Measurements from ENCODE around the gene SLAMF9.

SLAMF9 gene

GRCh38 chr1:159974350-159974965 lies 20.4 kb upstream of the SLAMF9 start:
- no peak for DNase-seq (ENCODE audit: low spot score)

GRCh38 chr1:159973350-159973940 lies 19.4 kb upstream of the SLAMF9 start:
- DNase-seq (ENCODE audit: low spot score), result no peak

GRCh38 chr1:159972443-159973205 lies 18.6 kb upstream of the SLAMF9 start:
- DNase-seq (ENCODE audit: low spot score), result no peak

- peak; percentile 20 for DNase-seq (ENCODE audit: low spot score)
These were observed 16.9 kb upstream of the SLAMF9 start for GRCh38 chr1:159970932-159971342.

GRCh38 chr1:159968901-159969300 lies 14.9 kb upstream of the SLAMF9 start:
- DNase-seq (ENCODE audit: low spot score), result no peak

- no peak for DNase-seq (ENCODE audit: low spot score)
These were observed 11.2 kb upstream of the SLAMF9 start for GRCh38 chr1:159965263-159965662.

GRCh38 chr1:159964144-159964543 lies 10.1 kb upstream of the SLAMF9 start:
- no peak for DNase-seq (ENCODE audit: low spot score)

GRCh38 chr1:159962176-159962575 lies 8.1 kb upstream of the SLAMF9 start:
- DNase-seq (ENCODE audit: low spot score), result no peak

- no peak for DNase-seq (ENCODE audit: low spot score)
These were observed 7.6 kb upstream of the SLAMF9 start for GRCh38 chr1:159961636-159962035.

- DNase-seq (ENCODE audit: low spot score), result no peak
These were observed 6.8 kb upstream of the SLAMF9 start for GRCh38 chr1:159960721-159961381.

- no peak for DNase-seq (ENCODE audit: low spot score)
These were observed 5.4 kb upstream of the SLAMF9 start for GRCh38 chr1:159959451-159959850.

GRCh38 chr1:159958719-159959380 lies 4.8 kb upstream of the SLAMF9 start:
- no peak for DNase-seq (ENCODE audit: low spot score)

GRCh38 chr1:159957824-159958268 lies 3.8 kb upstream of the SLAMF9 start:
- no peak for DNase-seq (ENCODE audit: low spot score)

GRCh38 chr1:159955456-159955855 lies 1.4 kb upstream of the SLAMF9 start:
- DNase-seq (ENCODE audit: low spot score), result no peak

- no peak for DNase-seq (ENCODE audit: low spot score)
These were observed 1.1 kb downstream of the SLAMF9 start for GRCh38 chr1:159952932-159953331.

GRCh38 chr1:159951551-159951950 lies 2.5 kb downstream of the SLAMF9 start:
- no peak for DNase-seq (ENCODE audit: low spot score)

- no peak for DNase-seq (ENCODE audit: low spot score)
These were observed 3.0 kb downstream of the SLAMF9 start for GRCh38 chr1:159951016-159951415.

- no peak for DNase-seq (ENCODE audit: low spot score)
These were observed 4.1 kb downstream of the SLAMF9 start for GRCh38 chr1:159949981-159950381.

GRCh38 chr1:159949123-159949522 lies 4.9 kb downstream of the SLAMF9 start:
- no peak for DNase-seq (ENCODE audit: low spot score)

- no peak for DNase-seq (ENCODE audit: low spot score)
These were observed 6.1 kb downstream of the SLAMF9 start for GRCh38 chr1:159947942-159948341.

GRCh38 chr1:159946242-159947187 lies 7.5 kb downstream of the SLAMF9 start:
- no peak for DNase-seq (ENCODE audit: low spot score)
